OCI-LY1 (cell line): Measurements from ENCODE around the gene SURF6.

Experiments used
- H2AFZ ChIP-seq: fragments of 200-600 bp; sonication (generic), shearing (Covaris generic); 2 replicates; pipeline ENCODE4 v1.6.0; 2014; ENCODE audit warnings: antibody characterized with exemption, mild to moderate bottlenecking, low read length
- H3F3A ChIP-seq: fragments of 200-600 bp; sonication (generic), shearing (Covaris generic); 2 replicates; pipeline ENCODE4 v1.6.0; 2014; ENCODE audit warnings: mild to moderate bottlenecking, antibody characterized with exemption, low read length, moderate library complexity; ENCODE audit not compliant: insufficient read depth
- H3K27ac ChIP-seq: fragments of 200-600 bp; sonication (generic); 2 replicates; pipeline ENCODE4 v1.5.1; 2014; ENCODE audit warnings: low read length, mixed run types, mild to moderate bottlenecking, low read depth; ENCODE audit not compliant: poor library complexity, severe bottlenecking
- H3K27me3 ChIP-seq: fragments of 200-600 bp; sonication (generic); 2 replicates; pipeline ENCODE4 v1.6.0; 2014; ENCODE audit warnings: antibody characterized with exemption, mild to moderate bottlenecking, low read length, moderate library complexity; ENCODE audit not compliant: insufficient read depth
- H3K36me3 ChIP-seq: fragments of 200-600 bp; sonication (generic); 2 replicates; pipeline ENCODE4 v1.6.1; 2014; ENCODE audit warnings: mild to moderate bottlenecking, antibody characterized with exemption, low read length, moderate library complexity, mixed read lengths; ENCODE audit not compliant: insufficient read depth
- H3K4me1 ChIP-seq: fragments of 200-600 bp; sonication (generic); 2 replicates; pipeline ENCODE4 v1.5.1; 2014; ENCODE audit warnings: mild to moderate bottlenecking, low read length, moderate library complexity; ENCODE audit not compliant: insufficient read depth, severe bottlenecking
- H3K4me2 ChIP-seq: fragments of 200-600 bp; sonication (generic), shearing (Covaris generic); 2 replicates; pipeline ENCODE4 v1.6.1; 2014; ENCODE audit warnings: low read length
- H3K4me3 ChIP-seq: fragments of 200-600 bp; sonication (generic); 2 replicates; pipeline ENCODE4 v1.5.1; 2014; ENCODE audit warnings: low read length, low read depth, mild to moderate bottlenecking, mixed read lengths; ENCODE audit not compliant: poor library complexity, severe bottlenecking
- H3K79me2 ChIP-seq: fragments of 200-600 bp; shearing (Covaris generic); 2 replicates; pipeline ENCODE4 v1.6.1; 2016; ENCODE audit warnings: mixed run types, low read length, mixed read lengths; ENCODE audit not compliant: insufficient read depth
- H3K9ac ChIP-seq: fragments of 200-600 bp; sonication (generic), shearing (Covaris generic); 2 replicates; pipeline ENCODE4 v1.6.1; 2014; ENCODE audit warnings: mild to moderate bottlenecking, low read length, mixed read lengths
- H3K9me2 ChIP-seq: fragments of 200-600 bp; sonication (generic), shearing (Covaris generic); 2 replicates; pipeline ENCODE4 v1.6.1; 2014; ENCODE audit warnings: low read depth, mild to moderate bottlenecking, low read length, mixed read lengths
- H3K9me3 ChIP-seq: fragments of 200-600 bp; shearing (Covaris generic); 2 replicates; pipeline ENCODE4 v1.6.1; 2014; ENCODE audit warnings: low read length, mixed read lengths
- H4K20me1 ChIP-seq: fragments of 200-600 bp; sonication (generic), shearing (Covaris generic); 2 replicates; pipeline ENCODE4 v1.6.0; 2016; ENCODE audit warnings: mild to moderate bottlenecking, low read length; ENCODE audit not compliant: insufficient read depth
- EZH2 ChIP-seq: fragments of 200-600 bp; sonication (generic), shearing (Covaris generic); IDR thresholded peaks from 2 replicates; pipeline ENCODE4 v1.8.0; 2017; ENCODE audit warnings: borderline replicate concordance, mixed run types, mild to moderate bottlenecking, antibody characterized with exemption, low read length, moderate library complexity, mixed read lengths
- TF ChIP-seq, protein P1 (sequence below): fragments of 200-600 bp; sonication (generic), shearing (Covaris generic); IDR thresholded peaks from 2 replicates; pipeline ENCODE4 v1.5.1; 2017; ENCODE audit warnings: mild to moderate bottlenecking, antibody characterized with exemption, low read length, moderate library complexity, mixed read lengths

SURF6 gene

DNA sequence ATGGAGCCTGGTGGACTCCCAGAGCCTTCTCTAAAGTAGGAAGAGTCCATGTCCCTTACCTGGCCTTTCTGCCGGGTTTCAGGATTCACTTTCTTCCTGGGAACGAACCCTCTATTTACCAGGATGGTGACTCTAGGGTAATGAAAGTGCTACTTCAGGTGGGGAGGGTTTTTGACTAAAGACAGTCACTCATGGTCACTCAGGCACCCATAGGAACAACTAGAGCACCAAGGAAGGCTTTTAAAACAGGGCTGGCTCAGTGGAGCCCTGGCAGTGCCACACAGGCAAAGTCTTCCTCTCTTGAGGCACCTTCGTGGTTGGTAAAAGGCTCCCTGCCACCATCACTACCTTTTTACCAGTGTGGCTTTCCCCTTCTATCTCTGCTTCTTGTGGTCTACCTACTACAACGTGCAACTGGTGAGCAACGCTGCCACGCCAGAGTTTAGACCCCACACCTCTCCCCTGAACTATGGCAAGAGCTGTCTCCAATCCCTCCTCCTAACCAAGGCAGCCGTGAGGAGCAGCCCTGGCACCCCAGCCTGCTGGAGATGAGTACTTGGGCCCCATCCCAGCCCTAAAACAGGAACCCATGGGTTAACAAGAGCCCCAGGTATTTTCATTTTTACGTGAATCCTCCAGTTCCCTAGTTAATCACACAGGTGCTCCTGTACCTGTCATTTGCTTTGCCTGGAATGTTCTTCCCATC, 16.8 kb upstream of the SURF6 start:
- no peak overlapping the region for H3K4me2 ChIP-seq
- H3K79me2 ChIP-seq = peaks cover 13% of the 10 kb centered on the region
- H3K27me3 ChIP-seq = no peaks in the 10 kb centered on the region
- no peaks in the 10 kb centered on the region for H4K20me1 ChIP-seq
- H3K9me2 ChIP-seq = no peaks in the 10 kb centered on the region
- H2AFZ ChIP-seq = no peak overlapping the region
- peak overlapping the region; percentile 18 for H3K27ac ChIP-seq
- TF ChIP-seq EZH2 = no peak
- TF ChIP-seq, protein P1, sequence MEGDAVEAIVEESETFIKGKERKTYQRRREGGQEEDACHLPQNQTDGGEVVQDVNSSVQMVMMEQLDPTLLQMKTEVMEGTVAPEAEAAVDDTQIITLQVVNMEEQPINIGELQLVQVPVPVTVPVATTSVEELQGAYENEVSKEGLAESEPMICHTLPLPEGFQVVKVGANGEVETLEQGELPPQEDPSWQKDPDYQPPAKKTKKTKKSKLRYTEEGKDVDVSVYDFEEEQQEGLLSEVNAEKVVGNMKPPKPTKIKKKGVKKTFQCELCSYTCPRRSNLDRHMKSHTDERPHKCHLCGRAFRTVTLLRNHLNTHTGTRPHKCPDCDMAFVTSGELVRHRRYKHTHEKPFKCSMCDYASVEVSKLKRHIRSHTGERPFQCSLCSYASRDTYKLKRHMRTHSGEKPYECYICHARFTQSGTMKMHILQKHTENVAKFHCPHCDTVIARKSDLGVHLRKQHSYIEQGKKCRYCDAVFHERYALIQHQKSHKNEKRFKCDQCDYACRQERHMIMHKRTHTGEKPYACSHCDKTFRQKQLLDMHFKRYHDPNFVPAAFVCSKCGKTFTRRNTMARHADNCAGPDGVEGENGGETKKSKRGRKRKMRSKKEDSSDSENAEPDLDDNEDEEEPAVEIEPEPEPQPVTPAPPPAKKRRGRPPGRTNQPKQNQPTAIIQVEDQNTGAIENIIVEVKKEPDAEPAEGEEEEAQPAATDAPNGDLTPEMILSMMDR = no peak
- H3K4me1 ChIP-seq = peaks cover 42% of the 10 kb centered on the region
- peaks cover 56% of the 10 kb centered on the region for H3K36me3 ChIP-seq
- no peak overlapping the region for H3K4me3 ChIP-seq
- no peaks in the 10 kb centered on the region for H3K9me3 ChIP-seq
- H3K9ac ChIP-seq = no peak overlapping the region
- peaks cover 26% of the 10 kb centered on the region for H3F3A ChIP-seq

DNA sequence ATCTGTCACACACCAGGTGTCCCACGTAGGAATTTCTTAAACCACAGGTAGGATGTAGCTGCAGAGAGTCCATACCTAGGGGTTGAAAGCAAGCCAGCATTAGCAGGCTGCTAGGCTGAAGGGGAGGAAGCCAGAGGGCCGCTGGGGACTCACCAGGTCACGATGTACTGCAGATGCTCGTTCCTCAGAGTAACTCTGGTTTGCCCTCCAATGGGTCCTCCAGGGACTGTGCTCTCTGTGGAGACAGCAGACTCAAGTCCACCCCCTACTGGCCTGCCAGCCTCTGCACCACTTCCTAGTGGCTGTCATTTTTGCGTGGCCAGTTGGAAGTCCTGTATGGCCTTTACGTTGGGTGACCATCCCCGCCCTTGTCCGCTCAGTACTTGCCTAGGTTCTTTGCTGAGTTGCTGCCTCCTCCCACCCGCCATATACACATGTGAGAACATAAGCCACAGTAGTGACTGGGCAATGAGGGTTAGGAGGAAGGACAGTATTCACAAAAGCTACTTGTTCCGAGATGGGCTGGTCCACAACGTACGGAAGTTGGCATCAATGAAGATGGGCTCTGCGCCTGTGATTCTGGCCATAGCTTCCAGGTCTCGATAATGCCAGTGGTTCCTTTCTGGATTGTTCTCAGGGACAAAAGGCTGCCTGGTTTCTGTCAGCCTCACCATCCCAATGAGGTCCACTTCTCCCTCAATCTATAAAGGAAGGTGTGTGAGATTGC, 16.1 kb upstream of the SURF6 start:
- Histone ChIP-seq H3K9ac (no peak overlapping the region), H2AFZ (no peak overlapping the region), H3K9me3 (no peaks in the 10 kb centered on the region), H3K27me3 (no peaks in the 10 kb centered on the region), H3K4me3 (no peak overlapping the region), H3K36me3 (peaks cover 54% of the 10 kb centered on the region), H3K4me2 (no peak overlapping the region), H3K4me1 (peaks cover 36% of the 10 kb centered on the region), H3K27ac (peak overlapping the region; percentile 18), H4K20me1 (no peaks in the 10 kb centered on the region), H3K9me2 (no peaks in the 10 kb centered on the region), H3K79me2 (peaks cover 13% of the 10 kb centered on the region), H3F3A (peaks cover 26% of the 10 kb centered on the region)
- TF ChIP-seq EZH2 = no peak
- TF ChIP-seq, protein P1 = peak; percentile 53

DNA sequence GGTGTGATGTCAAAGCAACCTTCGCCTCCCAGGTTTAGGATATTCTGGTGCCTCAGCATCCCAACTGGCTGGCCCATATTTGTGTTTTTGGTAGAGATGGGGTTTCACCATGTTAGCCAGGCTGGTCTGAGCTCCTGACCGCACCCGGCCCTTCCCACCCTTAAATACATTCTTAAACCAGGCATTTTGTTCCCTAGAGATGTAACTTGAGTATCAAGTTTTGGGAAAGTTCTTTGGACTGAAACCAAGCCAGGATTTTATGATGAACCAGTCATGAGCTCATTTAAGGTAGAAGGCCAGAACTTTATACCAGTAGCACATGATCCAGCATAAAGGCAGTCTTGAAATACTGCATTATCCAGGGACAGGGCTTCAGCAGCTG, 15.5 kb upstream of the SURF6 start:
- Histone ChIP-seq H3K4me2 (no peak overlapping the region), H2AFZ (no peak overlapping the region), H3K9me2 (no peaks in the 10 kb centered on the region), H3K4me1 (peaks cover 40% of the 10 kb centered on the region), H3K79me2 (peaks cover 13% of the 10 kb centered on the region), H3F3A (peaks cover 26% of the 10 kb centered on the region), H3K9me3 (no peaks in the 10 kb centered on the region), H3K27ac (no peak overlapping the region), H3K9ac (no peak overlapping the region), H4K20me1 (no peaks in the 10 kb centered on the region), H3K27me3 (no peaks in the 10 kb centered on the region), H3K36me3 (peaks cover 54% of the 10 kb centered on the region), H3K4me3 (no peak overlapping the region)
- TF ChIP-seq, protein P1 = no peak
- no peak for TF ChIP-seq EZH2
